Dedifferentiated amniotic fluid mesenchymal stem cell (primary cell): ENCODE measurements around the gene GATC.
A peak's percentile ranks its signal among the peaks of the same experiment; 100 is the strongest.

Source experiments
- DNase-seq: peaks from one replicate; pipeline ENCODE4 v3.0.0-alpha.2; 2016; ENCODE audit errors: extremely low spot score

Gene GATC, protein sequence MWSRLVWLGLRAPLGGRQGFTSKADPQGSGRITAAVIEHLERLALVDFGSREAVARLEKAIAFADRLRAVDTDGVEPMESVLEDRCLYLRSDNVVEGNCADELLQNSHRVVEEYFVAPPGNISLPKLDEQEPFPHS

GRCh38 chr12:120445911-120446843 lies at the start of gene GATC, which contains the start of gene TRIAP1:
TSS of gene GATC (plus strand) at chr12:120446444. CDS start at chr12:120446481, 37 bp downstream.
TSS of gene TRIAP1 (minus strand) at chr12:120446384. CDS start at chr12:120446372, 12 bp downstream.
- peak; percentile 61 for DNase-seq

- DNase-seq: no peak
These were observed 48.3 kb upstream of the GATC start for GRCh38 chr12:120397824-120398540.

DNA sequence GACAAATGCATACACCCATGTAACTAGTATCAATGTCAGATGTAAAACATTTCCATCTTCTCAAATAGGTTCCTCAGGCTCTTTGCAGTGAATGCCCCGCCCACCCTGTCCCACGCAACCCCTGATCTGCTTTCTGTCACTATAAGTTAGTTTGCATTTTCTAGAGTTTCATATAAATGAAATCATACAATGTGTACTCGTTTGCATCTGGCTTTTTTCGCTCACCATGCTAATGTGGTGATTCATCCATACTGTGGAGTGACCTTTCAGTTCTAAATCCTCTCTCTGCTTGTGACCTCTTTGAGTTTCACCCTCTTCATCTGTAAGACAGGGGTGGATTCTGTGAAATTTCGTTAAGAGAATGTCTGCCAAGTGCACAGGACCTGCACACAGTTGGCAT lies 46.7 kb upstream of the GATC start:
- peak; percentile 76 for DNase-seq

- DNase-seq: no peak
These were observed 44.0 kb upstream of the GATC start for GRCh38 chr12:120402217-120402616.

DNA sequence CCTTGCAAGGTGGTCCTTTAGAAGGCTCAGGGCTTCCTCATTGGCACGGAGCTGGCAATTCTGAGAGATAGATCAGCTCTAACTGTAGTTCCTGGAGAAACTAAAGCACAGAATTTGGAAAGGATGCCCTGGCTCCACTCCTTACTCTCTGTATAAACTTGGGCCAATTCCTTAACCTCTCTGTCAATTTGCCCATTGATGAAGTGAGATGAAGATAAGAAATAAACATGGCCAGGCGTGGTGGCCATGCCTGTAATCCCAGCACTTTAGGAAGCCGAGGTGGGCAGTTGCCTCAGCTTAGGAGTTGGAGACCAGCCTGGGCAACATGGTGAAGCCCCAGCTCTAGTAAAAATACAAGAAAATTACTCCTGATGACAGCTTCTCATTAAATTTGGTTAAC lies 42.4 kb upstream of the GATC start:
- no peak for DNase-seq

- no peak for DNase-seq
These were observed 42.0 kb upstream of the GATC start for GRCh38 chr12:120404271-120404670.

DNA sequence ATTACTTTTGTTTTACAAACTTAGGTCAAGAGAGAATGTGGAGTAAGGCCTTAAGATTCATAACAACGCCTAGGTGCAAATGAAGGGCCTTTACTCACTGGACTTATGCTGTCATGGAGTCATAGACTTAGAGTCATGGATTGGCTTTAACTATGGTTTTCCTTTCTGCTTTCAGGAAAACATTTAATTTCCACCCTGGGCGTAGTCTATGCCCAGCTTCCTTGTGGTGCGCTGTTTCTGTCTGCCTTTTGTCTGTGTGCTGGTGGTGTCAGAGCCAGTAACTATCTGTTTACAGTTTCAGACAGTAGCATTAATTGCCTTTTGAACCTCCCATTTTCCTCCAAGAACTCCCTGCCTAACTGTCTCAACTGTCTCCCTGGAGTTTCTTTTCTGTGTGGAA lies 40.2 kb upstream of the GATC start:
- no peak for DNase-seq

GRCh38 chr12:120406553-120406952 lies 39.7 kb upstream of the GATC start:
- DNase-seq: no peak

GRCh38 chr12:120408771-120409170 lies 37.5 kb upstream of the GATC start:
- no peak for DNase-seq

GRCh38 chr12:120412421-120412820 lies 33.8 kb upstream of the GATC start:
- DNase-seq: no peak

DNA sequence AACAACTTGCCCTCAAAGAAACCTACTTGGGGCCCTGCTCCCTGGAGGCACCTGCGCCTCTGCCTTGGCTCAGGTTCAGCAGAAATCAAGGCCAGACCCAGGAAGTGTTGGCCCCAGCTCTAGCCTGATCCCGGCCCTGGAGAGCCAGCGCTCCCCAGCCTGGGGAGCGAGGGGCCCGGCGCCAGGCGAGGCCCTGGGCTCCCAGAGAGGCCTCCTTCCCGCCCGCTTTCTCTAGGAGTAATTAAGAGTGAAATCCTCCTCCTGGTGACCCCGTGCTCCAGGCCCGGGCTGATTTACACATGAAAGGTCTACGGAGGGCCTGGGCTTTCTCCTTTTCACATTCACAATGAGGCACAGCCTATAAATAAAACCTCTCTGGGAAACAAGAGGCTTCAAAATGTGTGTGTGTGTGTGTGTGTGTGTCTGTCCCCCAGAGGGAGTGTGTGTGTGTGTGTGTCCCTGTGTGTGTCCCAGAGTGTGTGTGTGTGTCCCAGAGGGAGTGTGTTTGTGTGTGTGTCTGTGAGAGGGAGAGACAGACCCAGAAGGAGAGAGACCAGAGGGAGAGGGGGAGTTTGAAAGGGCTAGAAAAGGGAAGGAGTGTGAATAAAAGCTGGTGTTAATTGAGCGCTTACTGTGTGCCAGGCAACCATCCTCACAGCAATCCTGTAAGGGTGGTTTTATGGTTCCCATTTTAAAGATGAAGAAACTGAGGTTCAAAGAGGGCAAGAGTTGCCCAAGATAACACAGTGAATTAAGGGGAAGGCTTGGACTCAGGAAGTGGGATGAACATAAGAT lies 32.1 kb upstream of the GATC start:
- no peak for DNase-seq

GRCh38 chr12:120416490-120417216 lies 29.6 kb upstream of the GATC start:
- DNase-seq: no peak

DNA sequence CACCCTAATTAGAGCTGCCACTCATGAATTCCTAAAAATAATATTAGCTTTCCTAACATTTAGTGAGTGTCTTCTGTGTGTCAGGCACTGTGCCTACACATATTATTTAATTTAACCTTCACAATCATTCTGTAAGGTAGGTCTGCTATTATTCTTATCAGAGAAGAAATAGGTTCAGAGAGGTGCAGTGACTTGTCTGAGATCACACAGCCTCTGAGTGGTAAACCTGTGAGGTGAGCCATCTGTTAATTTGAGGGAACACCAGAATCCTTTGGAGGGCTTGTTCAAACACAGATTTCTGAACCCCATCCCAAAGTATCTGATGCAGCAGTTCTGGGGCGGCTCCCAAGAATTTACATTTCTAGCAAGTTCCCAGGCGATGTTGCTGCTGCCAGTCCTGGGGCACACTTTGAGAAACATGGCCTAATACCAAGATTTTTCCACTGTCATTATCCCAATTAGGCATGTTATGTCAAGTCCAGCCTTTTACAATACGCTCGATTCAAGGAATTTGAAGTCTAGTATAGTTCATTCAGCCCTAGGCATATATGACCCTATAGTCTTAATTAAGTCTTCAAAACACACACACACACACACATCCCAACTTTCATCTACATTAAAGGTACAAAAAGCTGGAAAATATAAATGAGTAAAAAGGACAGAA lies 28.2 kb upstream of the GATC start:
- no peak for DNase-seq

DNA sequence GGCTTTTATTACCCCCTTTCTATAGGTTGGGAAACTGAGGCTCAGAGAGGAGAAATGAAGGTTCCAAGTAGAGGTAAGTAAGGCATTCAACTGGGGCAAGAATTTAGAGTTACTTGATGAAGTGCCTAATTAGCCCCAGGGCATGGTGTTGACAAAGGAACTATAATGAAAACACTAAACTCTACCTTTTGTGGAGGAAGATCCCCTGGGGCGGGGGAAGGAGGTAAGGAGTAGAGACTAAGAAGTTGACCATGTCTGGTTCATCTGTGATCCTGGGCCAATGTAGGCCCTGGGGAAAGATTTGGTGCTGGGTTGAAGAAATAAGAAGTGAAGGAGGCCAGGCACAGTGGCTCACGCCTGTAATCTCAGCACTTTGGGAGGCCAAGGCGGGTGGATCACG lies 24.5 kb upstream of the GATC start:
- DNase-seq: no peak

DNA sequence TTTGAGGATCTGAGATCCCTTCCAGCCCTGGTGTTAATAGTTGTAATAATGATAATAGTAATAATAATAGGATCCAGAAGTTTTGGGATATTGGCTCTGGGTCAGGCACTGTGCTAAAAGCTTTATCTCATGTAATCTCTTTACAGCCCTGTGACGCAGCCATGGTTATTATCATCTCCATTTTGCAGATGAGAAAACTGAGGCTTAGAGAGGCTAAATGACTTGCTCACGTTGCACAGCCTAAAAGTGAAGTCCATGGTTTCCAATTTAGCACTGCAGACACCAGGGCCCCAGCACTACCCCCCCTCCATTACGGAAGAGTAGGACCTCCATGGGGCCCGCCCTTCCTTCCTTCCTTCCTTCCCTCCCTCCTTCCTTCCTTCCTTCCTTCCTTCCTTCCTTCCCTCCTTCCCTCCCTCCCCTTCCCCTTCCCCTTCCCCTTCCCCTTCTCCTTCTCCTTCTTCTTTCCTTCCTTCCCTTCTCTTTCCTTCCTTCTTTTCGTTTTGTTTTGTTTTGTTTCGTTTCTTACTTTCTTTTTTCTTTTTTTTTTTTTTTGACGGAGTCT lies 23.3 kb upstream of the GATC start:
- DNase-seq: no peak

GRCh38 chr12:120425797-120426196 lies 20.4 kb upstream of the GATC start:
- no peak for DNase-seq

- no peak for DNase-seq
These were observed 17.5 kb upstream of the GATC start for GRCh38 chr12:120428597-120429229.

DNA sequence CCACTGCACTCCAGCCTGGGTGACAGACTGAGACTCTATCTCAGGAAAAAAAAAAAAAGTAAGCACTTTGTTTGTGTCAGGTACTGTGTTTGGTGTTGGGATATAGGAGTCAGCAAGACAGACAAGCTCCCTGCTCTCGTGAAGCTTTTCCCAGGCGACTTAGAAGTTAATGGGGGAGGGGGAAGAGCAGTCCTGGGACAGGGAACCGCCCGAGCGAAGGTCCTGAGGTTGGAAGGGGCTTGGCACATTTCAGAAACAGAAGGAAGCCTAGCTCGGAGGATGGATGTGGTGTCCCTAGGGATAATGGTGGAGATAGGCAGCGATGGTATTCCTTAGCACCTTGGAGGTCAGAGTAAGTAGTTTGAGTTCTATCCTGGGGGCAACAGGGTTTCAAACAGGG lies 16.9 kb upstream of the GATC start:
- DNase-seq: no peak

GRCh38 chr12:120432772-120433525 lies 13.3 kb upstream of the GATC start:
- no peak for DNase-seq
